Keratinocyte (primary cell): ENCODE results near the gene PGLYRP3. TPM values are rescaled to one million over a fixed set of nuclear protein-coding genes. Genes with fewer than 3 reads are reported as not detected.

Source experiments
- DNase-seq: peaks from one replicate; pipeline ENCODE4 v3.0.0-alpha.2; 2011; ENCODE audit warnings: low read depth, missing footprints, low spot score
- FAIRE-seq: peaks from 2 replicates; lab custom pipeline; 2011; peaks lifted over from hg19 to GRCh38; lab: Jason Lieb, UNC
- H2AFZ ChIP-seq: 2 replicates; pipeline ENCODE4 v1.6.0; 2012; ENCODE audit warnings: low read length, control low read depth, inconsistent platforms; ENCODE audit not compliant: control insufficient read depth
- H3K27ac ChIP-seq: 2 replicates; pipeline ENCODE4 v1.5.1; 2011; ENCODE audit warnings: low read length; ENCODE audit not compliant: control insufficient read depth, insufficient read depth
- H3K27me3 ChIP-seq: 3 replicates; pipeline ENCODE4 v1.6.0; 2011; ENCODE audit warnings: low read length; ENCODE audit not compliant: control insufficient read depth, insufficient read depth; ENCODE audit errors: extremely low read depth
- H3K36me3 ChIP-seq, 2 experiments: 2 replicates in 1 of 2; 3 replicates in 1 of 2; pipeline ENCODE4 v1.5.1; 2011; ENCODE audit warnings: low read length in 2 of 2, mild to moderate bottlenecking in 1 of 2; ENCODE audit not compliant: control insufficient read depth in 2 of 2, insufficient read depth in 2 of 2; ENCODE audit errors: extremely low read depth in 1 of 2
- H3K4me1 ChIP-seq: 3 replicates; pipeline ENCODE4 v1.5.1; 2011; ENCODE audit warnings: low read length; ENCODE audit not compliant: control insufficient read depth, insufficient read depth; ENCODE audit errors: extremely low read depth
- H3K4me2 ChIP-seq: 3 replicates; pipeline ENCODE4 v1.6.0; 2011; ENCODE audit warnings: low read depth, low read length; ENCODE audit not compliant: control insufficient read depth, insufficient read depth; ENCODE audit errors: extremely low read depth
- H3K4me3 ChIP-seq, 3 experiments: fragments of 200-600 bp in 1 of 3; sonication (generic) in 1 of 3; 2 replicates in 2 of 3; 3 replicates in 1 of 3; pipeline ENCODE4 v1.5.1; 2011 to 2016; ENCODE audit warnings: low read length in 3 of 3, mild to moderate bottlenecking in 3 of 3, control low read depth in 2 of 3, inconsistent platforms in 1 of 3, low read depth in 1 of 3, mixed read lengths in 1 of 3, mixed run types in 1 of 3, moderate library complexity in 1 of 3; ENCODE audit not compliant: control insufficient read depth in 2 of 3, insufficient read depth in 2 of 3; ENCODE audit errors: extremely low read depth in 1 of 3
- H3K79me2 ChIP-seq: 2 replicates; pipeline ENCODE4 v1.6.0; 2012; ENCODE audit warnings: low read length; ENCODE audit not compliant: control insufficient read depth, insufficient read depth
- H3K9ac ChIP-seq: 3 replicates; pipeline ENCODE4 v1.6.0; 2011; ENCODE audit warnings: low read length; ENCODE audit not compliant: control insufficient read depth, insufficient read depth; ENCODE audit errors: extremely low read depth
- H3K9me1 ChIP-seq: 3 replicates; pipeline ENCODE4 v1.6.0; 2011; ENCODE audit warnings: low read length; ENCODE audit not compliant: control insufficient read depth, insufficient read depth; ENCODE audit errors: extremely low read depth
- H3K9me3 ChIP-seq: 2 replicates; pipeline ENCODE4 v1.5.1; 2012; ENCODE audit warnings: low read depth, low read length; ENCODE audit not compliant: control insufficient read depth
- H4K20me1 ChIP-seq: 3 replicates; pipeline ENCODE4 v1.6.0; 2011; ENCODE audit warnings: low read length; ENCODE audit not compliant: control insufficient read depth, insufficient read depth; ENCODE audit errors: extremely low read depth
- CTCF ChIP-seq, 3 experiments: IDR thresholded peaks in 1 of 3; conservative IDR thresholded peaks in 1 of 3; optimal IDR thresholded peaks in 1 of 3; 2 replicates in 2 of 3; 3 replicates in 1 of 3; pipeline versions ENCODE3 to v1.5.1; 2011; ENCODE audit warnings: low read length in 3 of 3, mild to moderate bottlenecking in 3 of 3, moderate library complexity in 2 of 3, control low read depth in 1 of 3, inconsistent platforms in 1 of 3; ENCODE audit not compliant: insufficient read depth in 2 of 3; ENCODE audit errors: extremely low read depth in 1 of 3
- EZH2 ChIP-seq: IDR thresholded peaks from one replicate; pipeline ENCODE4 v1.6.1; 2012; ENCODE audit warnings: inconsistent platforms, mild to moderate bottlenecking, low read length, moderate library complexity
- dilution Hi-C: fragments of 300-500 bp; cut with MboI; formaldehyde crosslinking; loops from one replicate; pipeline ENCODE4 v1.7.0; 2020; ENCODE audit warnings: low sequenced_read_pairs; ENCODE audit not compliant: extremely low pct_ligation_motif_present
- polyA plus RNA-seq, 5 experiments: library from polyadenylated mRNA; depleted of rRNA in 3 of 5; stranded (reverse) in 3 of 5; stranded (forward) in 1 of 5; unstranded in 1 of 5; fragments of >200 nt; gene quantifications; 1 replicate in 1 of 5; 2 replicates in 3 of 5; 3 replicates in 1 of 5; pipeline versions ENCODE4 v1.2.1 to v1.2.3, GENCODE V29; 2011 to 2012; ENCODE audit warnings: missing spikeins in 2 of 5, low read depth in 1 of 5, low replicate concordance in 1 of 5

Gene PGLYRP3
- polyA plus RNA-seq, 1 donor (not counting 4 experiments of a cell fraction or from before 2014, with no cell fraction given), result 0.93 TPM

GRCh38 chr1:153292740-153293479 lies 19.8 kb downstream of the PGLYRP3 start:
- TF ChIP-seq EZH2 (no peak), CTCF (optimal IDR thresholded peaks at IDR 0.05 in 1 of 3, IDR thresholded peaks at IDR 0.05 in 1 of 3, conservative IDR thresholded peaks at IDR 0.05 in 1 of 3; ENCODE audit: extremely low read depth in 1 of 3, insufficient read depth in 2 of 3, low read length in 3 of 3) (peak; percentile 29 to 63 (median 37))
- H2AFZ ChIP-seq, result peak overlapping the region; percentile 87
- H3K4me1 ChIP-seq, result peaks cover 39% of the 10 kb centered on the region
- no peaks in the 10 kb centered on the region for H4K20me1 ChIP-seq
- H3K9me3 ChIP-seq, result no peaks in the 10 kb centered on the region
- H3K36me3 ChIP-seq, result no peaks in the 10 kb centered on the region
- H3K27me3 ChIP-seq, result peaks cover 2% of the 10 kb centered on the region
- H3K79me2 ChIP-seq, result no peaks in the 10 kb centered on the region
- H3K4me3 ChIP-seq, result peak overlapping the region in 2 of 3 experiments; percentile 8 to 30
- H3K9ac ChIP-seq, result peak overlapping the region; percentile 36
- H3K9me1 ChIP-seq, result no peaks in the 10 kb centered on the region
- dilution Hi-C loops, result no loop called here
- peak; percentile 44 for FAIRE-seq
- peak overlapping the region; percentile 52 for H3K4me2 ChIP-seq
- DNase-seq, result no peak
- peak overlapping the region; percentile 63 for H3K27ac ChIP-seq

- peak overlapping the region; percentile 52 for H3K4me2 ChIP-seq
These were observed 20.6 kb downstream of the PGLYRP3 start for GRCh38 chr1:153292185-153292584.

More at GRCh38 chr1:153292185-153292584, 20.6 kb downstream of the PGLYRP3 start:
- Histone ChIP-seq H3K27ac (no peak overlapping the region), H3K9me3 (no peaks in the 10 kb centered on the region), H3K9me1 (no peaks in the 10 kb centered on the region), H2AFZ (peak overlapping the region; percentile 60), H3K4me1 (peaks cover 39% of the 10 kb centered on the region), H4K20me1 (no peaks in the 10 kb centered on the region), H3K79me2 (no peaks in the 10 kb centered on the region), H3K9ac (no peak overlapping the region), H3K36me3 (no peaks in the 10 kb centered on the region), H3K27me3 (no peaks in the 10 kb centered on the region), H3K4me3 (no peak overlapping the region)
- dilution Hi-C loops, result no loop called here
- FAIRE-seq (no peak), DNase-seq (no peak)
- TF ChIP-seq EZH2 (no peak), CTCF (optimal IDR thresholded peaks at IDR 0.05 in 1 of 3, IDR thresholded peaks at IDR 0.05 in 1 of 3, conservative IDR thresholded peaks at IDR 0.05 in 1 of 3; ENCODE audit: extremely low read depth in 1 of 3, insufficient read depth in 2 of 3, low read length in 3 of 3) (no peak)
